Neural cell (in vitro differentiated cells): ENCODE results near the gene BZW2.

Experiments
- CTCF ChIP-seq: fragments of 450-650 bp; IDR thresholded peaks from 2 replicates; pipeline ENCODE4 v1.5.1; 2014; ENCODE audit warnings: antibody characterized with exemption, mild to moderate bottlenecking, moderate library complexity; ENCODE audit not compliant: poor library complexity, severe bottlenecking
- REST ChIP-seq: IDR thresholded peaks from 2 replicates; pipeline ENCODE4 v1.6.1; 2012; ENCODE audit warnings: borderline replicate concordance

- TF ChIP-seq CTCF (no peak), REST (no peak)
Measured at GRCh38 chr7:16726189-16726588, 80.2 kb downstream of the BZW2 start.
